HCEC 1CT (cell line): ENCODE data around the gene SLC17A9.

ENCODE experiments used
- DNase-seq: peaks from one replicate; pipeline ENCODE4 v3.0.0-alpha.2; 2017

SLC17A9 gene

GRCh38 chr20:62968378-62969178, 16.1 kb downstream of the SLC17A9 start:
- no peak for DNase-seq

- no peak for DNase-seq
These were observed 16.8 kb downstream of the SLC17A9 start for GRCh38 chr20:62969179-62969760.

GRCh38 chr20:62969939-62970306, 17.4 kb downstream of the SLC17A9 start:
- DNase-seq = no peak

GRCh38 chr20:62970307-62971210, 18.1 kb downstream of the SLC17A9 start:
- no peak for DNase-seq

GRCh38 chr20:62971211-62971949, 18.9 kb downstream of the SLC17A9 start:
- DNase-seq = no peak

- DNase-seq = peak; percentile 74
These were observed 19.7 kb downstream of the SLC17A9 start for GRCh38 chr20:62971950-62972844.

GRCh38 chr20:62972845-62973745, 20.6 kb downstream of the SLC17A9 start:
- no peak for DNase-seq

- no peak for DNase-seq
These were observed 22.8 kb downstream of the SLC17A9 start for GRCh38 chr20:62975251-62975760.

- DNase-seq = no peak
These were observed 23.5 kb downstream of the SLC17A9 start for GRCh38 chr20:62975812-62976508.

GRCh38 chr20:62976886-62977285, 24.4 kb downstream of the SLC17A9 start:
- DNase-seq = no peak

GRCh38 chr20:62977613-62978560, 25.4 kb downstream of the SLC17A9 start:
- DNase-seq = no peak

- no peak for DNase-seq
These were observed 26.0 kb downstream of the SLC17A9 start for GRCh38 chr20:62978561-62978943.

- DNase-seq = no peak
These were observed 26.8 kb downstream of the SLC17A9 start for GRCh38 chr20:62979310-62979709.

GRCh38 chr20:62979876-62980373, 27.4 kb downstream of the SLC17A9 start:
- no peak for DNase-seq

- DNase-seq = no peak
These were observed 28.0 kb downstream of the SLC17A9 start for GRCh38 chr20:62980380-62980960.

GRCh38 chr20:62980970-62981369, 28.5 kb downstream of the SLC17A9 start:
- no peak for DNase-seq

- DNase-seq = no peak
These were observed 29.9 kb downstream of the SLC17A9 start for GRCh38 chr20:62982124-62983075.
